ENCODE measurements around the gene TOR4A.
A peak's percentile ranks its signal among the peaks of the same experiment; 100 is the strongest.

TOR4A gene

GRCh38 chr9:137278061-137278701 is 655 bp downstream of the TOR4A start:
- DNase-seq (ENCODE audit: low read depth): no peak
- TF ChIP-seq CTCF (conservative IDR thresholded peaks at IDR 0.05; ENCODE audit: low read length): no peak
- H3K4me3 ChIP-seq (ENCODE audit: low read length): peak overlapping the region; percentile 73

GRCh38 chr9:137278721-137279711 is 1.5 kb downstream of the TOR4A start:
- TF ChIP-seq CTCF (conservative IDR thresholded peaks at IDR 0.05; ENCODE audit: low read length): no peak
- DNase-seq (ENCODE audit: low read depth): no peak
- H3K4me3 ChIP-seq (ENCODE audit: low read length): peak overlapping the region; percentile 73

- DNase-seq (ENCODE audit: low read depth): no peak
- no peak for TF ChIP-seq CTCF (conservative IDR thresholded peaks at IDR 0.05; ENCODE audit: low read length)
- H3K4me3 ChIP-seq (ENCODE audit: low read length): no peak overlapping the region
Observed at GRCh38 chr9:137279741-137280473, 2.4 kb downstream of the TOR4A start.

- peak; percentile 27; the same call in 1 of the 2 replicates for TF ChIP-seq CTCF (conservative IDR thresholded peaks at IDR 0.05; ENCODE audit: low read length)
- peak; percentile 27 for DNase-seq (ENCODE audit: low read depth)
- H3K4me3 ChIP-seq (ENCODE audit: low read length): no peak overlapping the region
Observed at GRCh38 chr9:137280474-137281344, 3.2 kb downstream of the TOR4A start.

GRCh38 chr9:137281345-137282116 is 4.0 kb downstream of the TOR4A start:
- no peak for TF ChIP-seq CTCF (conservative IDR thresholded peaks at IDR 0.05; ENCODE audit: low read length)
- H3K4me3 ChIP-seq (ENCODE audit: low read length): no peak overlapping the region
- DNase-seq (ENCODE audit: low read depth): no peak

GRCh38 chr9:137286975-137287383 is 9.5 kb downstream of the TOR4A start:
- H3K4me3 ChIP-seq (ENCODE audit: low read length): no peak overlapping the region
- peak; percentile 47 for TF ChIP-seq CTCF (conservative IDR thresholded peaks at IDR 0.05; ENCODE audit: low read length)
- peak; percentile 37 for DNase-seq (ENCODE audit: low read depth)
